ENCODE results near the gene RYR2.

Gene RYR2

DNA sequence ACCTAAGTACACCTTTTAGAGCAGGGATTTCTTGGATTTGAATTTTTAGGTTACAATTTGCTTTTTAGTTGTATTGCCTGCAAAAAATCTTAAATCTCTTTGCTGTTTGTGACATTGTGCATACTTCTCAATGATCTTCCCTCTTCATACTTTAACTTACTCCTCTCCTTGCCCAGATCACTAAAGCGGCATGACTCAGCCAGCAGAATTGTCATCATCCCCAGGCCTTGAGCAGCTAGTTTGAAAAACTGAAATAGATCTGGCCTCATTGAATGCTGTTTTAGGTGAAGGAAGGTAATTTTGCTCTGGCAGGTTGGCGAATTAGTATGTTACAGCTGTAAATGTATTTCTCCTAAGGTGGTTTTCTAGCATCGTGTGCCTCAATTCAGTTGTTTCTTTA, 145.9 kb downstream of the RYR2 start:
- no peak overlapping the region for H3K9ac ChIP-seq (ENCODE audit: low read depth, low read length)
- H3K36me3 ChIP-seq (ENCODE audit: control insufficient read depth, insufficient read depth, low read length): no peaks in the 10 kb centered on the region
- no peaks in the 10 kb centered on the region for H3K9me3 ChIP-seq (ENCODE audit: control insufficient read depth, insufficient read depth, low read length)
- no peaks in the 10 kb centered on the region for H3K27me3 ChIP-seq (ENCODE audit: control insufficient read depth, insufficient read depth, low read length)
- no peak overlapping the region for H3K4me3 ChIP-seq (ENCODE audit: low read depth, low read length)
- H3K4me1 ChIP-seq (ENCODE audit: control insufficient read depth, insufficient read depth, low read length): peaks cover 2% of the 10 kb centered on the region

DNA sequence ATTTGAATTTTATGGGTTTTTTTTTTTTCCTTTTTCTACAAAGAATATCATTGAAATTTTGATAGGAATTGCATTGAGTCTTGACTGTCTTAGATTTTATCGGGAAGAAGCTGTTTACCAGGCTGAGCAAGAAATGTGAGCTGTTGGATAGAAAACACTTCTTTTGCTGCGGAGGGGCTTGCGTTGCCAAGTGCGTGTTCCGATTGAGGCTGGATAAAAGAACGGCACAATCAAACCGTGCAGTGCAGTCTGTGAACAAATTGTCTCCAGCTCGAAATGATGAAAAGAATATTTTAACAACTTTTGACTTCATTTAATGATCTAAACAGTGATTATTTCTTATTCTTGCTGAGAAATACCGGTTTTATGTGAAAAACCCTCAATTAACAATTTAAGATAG, 149.4 kb downstream of the RYR2 start:
- Histone ChIP-seq H3K9ac (ENCODE audit: low read depth, low read length) (no peak overlapping the region), H3K36me3 (ENCODE audit: control insufficient read depth, insufficient read depth, low read length) (no peaks in the 10 kb centered on the region), H3K4me1 (ENCODE audit: control insufficient read depth, insufficient read depth, low read length) (no peaks in the 10 kb centered on the region), H3K4me3 (ENCODE audit: low read depth, low read length) (no peak overlapping the region), H3K27me3 (ENCODE audit: control insufficient read depth, insufficient read depth, low read length) (no peaks in the 10 kb centered on the region), H3K9me3 (ENCODE audit: control insufficient read depth, insufficient read depth, low read length) (no peaks in the 10 kb centered on the region)

DNA sequence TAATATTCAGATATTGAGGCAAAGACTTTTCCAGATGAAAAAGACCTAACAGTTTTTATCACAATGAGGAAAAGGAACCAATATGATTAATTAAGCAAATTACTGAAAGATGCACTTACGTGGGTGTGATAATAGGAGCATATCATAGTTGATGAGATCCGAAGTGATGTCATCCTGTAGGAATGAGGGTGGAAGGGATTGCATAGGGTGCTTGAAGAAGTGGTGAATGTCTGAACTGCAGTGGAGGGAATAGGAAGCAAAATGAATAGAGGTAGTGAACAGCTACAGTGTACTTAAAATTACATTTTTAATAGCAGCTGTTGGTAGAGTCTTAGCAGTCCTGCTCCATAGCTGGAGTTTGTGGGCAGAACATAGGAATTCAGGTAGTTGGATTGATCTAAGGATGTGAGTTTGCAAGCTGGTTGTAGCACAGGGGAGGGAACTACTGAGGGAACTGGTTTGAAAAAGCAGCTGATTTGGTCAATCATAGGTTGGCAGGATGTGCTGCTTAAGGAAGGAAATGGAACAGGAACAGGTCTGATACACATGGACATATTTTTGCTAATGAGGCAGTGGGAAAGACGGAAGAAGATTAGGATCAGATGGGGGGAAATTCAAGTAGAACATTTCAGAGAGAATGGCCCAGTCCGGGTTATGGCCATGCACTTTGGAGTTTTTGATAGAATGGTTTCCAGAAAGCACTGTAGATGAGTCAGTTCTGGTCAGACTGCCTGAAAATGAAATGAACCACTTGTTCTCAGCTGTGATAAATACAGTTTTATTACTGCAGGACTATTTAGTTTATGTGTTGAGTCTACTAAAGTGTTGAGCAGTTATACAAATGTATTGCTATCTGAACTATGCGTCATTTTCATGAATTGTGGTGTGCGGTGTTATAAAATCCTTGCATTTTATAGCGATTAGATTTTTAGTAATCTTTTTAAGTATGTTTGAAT, 155.8 kb downstream of the RYR2 start:
- Histone ChIP-seq H3K4me1 (ENCODE audit: control insufficient read depth, insufficient read depth, low read length) (no peaks in the 10 kb centered on the region), H3K9ac (ENCODE audit: low read depth, low read length) (no peak overlapping the region), H3K4me3 (ENCODE audit: low read depth, low read length) (no peak overlapping the region), H3K9me3 (ENCODE audit: control insufficient read depth, insufficient read depth, low read length) (no peaks in the 10 kb centered on the region), H3K27me3 (ENCODE audit: control insufficient read depth, insufficient read depth, low read length) (no peaks in the 10 kb centered on the region), H3K36me3 (ENCODE audit: control insufficient read depth, insufficient read depth, low read length) (no peaks in the 10 kb centered on the region)

DNA sequence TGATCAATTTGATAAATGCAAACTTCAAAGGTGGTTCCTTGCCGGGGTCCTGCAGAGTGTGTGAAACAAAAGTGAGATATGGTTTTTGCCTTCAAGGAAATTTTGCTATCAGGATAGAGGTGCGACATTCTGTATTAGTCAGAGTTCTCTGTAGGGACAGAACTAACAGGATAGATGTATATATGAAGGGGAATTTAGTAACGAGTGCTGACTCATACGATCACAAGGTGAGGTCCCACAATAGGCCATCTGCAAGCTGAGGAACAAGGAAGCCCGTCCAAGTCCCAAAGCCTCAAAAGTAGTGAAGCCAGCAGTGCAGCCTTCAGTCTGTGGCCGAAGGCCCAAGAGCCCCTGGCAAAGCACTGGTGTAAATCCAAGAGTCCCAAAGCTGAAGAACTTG, 157.0 kb downstream of the RYR2 start:
- Histone ChIP-seq H3K4me3 (ENCODE audit: low read depth, low read length) (no peak overlapping the region), H3K9ac (ENCODE audit: low read depth, low read length) (no peak overlapping the region), H3K9me3 (ENCODE audit: control insufficient read depth, insufficient read depth, low read length) (no peaks in the 10 kb centered on the region), H3K4me1 (ENCODE audit: control insufficient read depth, insufficient read depth, low read length) (no peaks in the 10 kb centered on the region), H3K36me3 (ENCODE audit: control insufficient read depth, insufficient read depth, low read length) (no peaks in the 10 kb centered on the region), H3K27me3 (ENCODE audit: control insufficient read depth, insufficient read depth, low read length) (no peaks in the 10 kb centered on the region)

GRCh38 chr1:237201155-237201554, 159.2 kb downstream of the RYR2 start:
- no peaks in the 10 kb centered on the region for H3K9me3 ChIP-seq (ENCODE audit: control insufficient read depth, insufficient read depth, low read length)
- no peak overlapping the region for H3K9ac ChIP-seq (ENCODE audit: low read depth, low read length)
- H3K36me3 ChIP-seq (ENCODE audit: control insufficient read depth, insufficient read depth, low read length): no peaks in the 10 kb centered on the region
- no peaks in the 10 kb centered on the region for H3K27me3 ChIP-seq (ENCODE audit: control insufficient read depth, insufficient read depth, low read length)
- no peak overlapping the region for H3K4me3 ChIP-seq (ENCODE audit: low read depth, low read length)
- H3K4me1 ChIP-seq (ENCODE audit: control insufficient read depth, insufficient read depth, low read length): no peaks in the 10 kb centered on the region

- no peaks in the 10 kb centered on the region for H3K27me3 ChIP-seq (ENCODE audit: control insufficient read depth, insufficient read depth, low read length)
- no peak overlapping the region for H3K9ac ChIP-seq (ENCODE audit: low read depth, low read length)
- H3K9me3 ChIP-seq (ENCODE audit: control insufficient read depth, insufficient read depth, low read length): no peaks in the 10 kb centered on the region
- no peaks in the 10 kb centered on the region for H3K36me3 ChIP-seq (ENCODE audit: control insufficient read depth, insufficient read depth, low read length)
- no peak overlapping the region for H3K4me3 ChIP-seq (ENCODE audit: low read depth, low read length)
- H3K4me1 ChIP-seq (ENCODE audit: control insufficient read depth, insufficient read depth, low read length): no peaks in the 10 kb centered on the region
These were observed 162.9 kb downstream of the RYR2 start for GRCh38 chr1:237204841-237205240.

GRCh38 chr1:237205400-237206064, 163.5 kb downstream of the RYR2 start:
- H3K9ac ChIP-seq (ENCODE audit: low read depth, low read length): no peak overlapping the region
- no peaks in the 10 kb centered on the region for H3K4me1 ChIP-seq (ENCODE audit: control insufficient read depth, insufficient read depth, low read length)
- no peaks in the 10 kb centered on the region for H3K9me3 ChIP-seq (ENCODE audit: control insufficient read depth, insufficient read depth, low read length)
- H3K4me3 ChIP-seq (ENCODE audit: low read depth, low read length): no peak overlapping the region
- H3K36me3 ChIP-seq (ENCODE audit: control insufficient read depth, insufficient read depth, low read length): no peaks in the 10 kb centered on the region
- H3K27me3 ChIP-seq (ENCODE audit: control insufficient read depth, insufficient read depth, low read length): no peaks in the 10 kb centered on the region

GRCh38 chr1:237206065-237206414, 164.1 kb downstream of the RYR2 start:
- H3K4me3 ChIP-seq (ENCODE audit: low read depth, low read length): no peak overlapping the region
- no peaks in the 10 kb centered on the region for H3K4me1 ChIP-seq (ENCODE audit: control insufficient read depth, insufficient read depth, low read length)
- no peaks in the 10 kb centered on the region for H3K9me3 ChIP-seq (ENCODE audit: control insufficient read depth, insufficient read depth, low read length)
- H3K36me3 ChIP-seq (ENCODE audit: control insufficient read depth, insufficient read depth, low read length): no peaks in the 10 kb centered on the region
- no peaks in the 10 kb centered on the region for H3K27me3 ChIP-seq (ENCODE audit: control insufficient read depth, insufficient read depth, low read length)
- H3K9ac ChIP-seq (ENCODE audit: low read depth, low read length): no peak overlapping the region

DNA sequence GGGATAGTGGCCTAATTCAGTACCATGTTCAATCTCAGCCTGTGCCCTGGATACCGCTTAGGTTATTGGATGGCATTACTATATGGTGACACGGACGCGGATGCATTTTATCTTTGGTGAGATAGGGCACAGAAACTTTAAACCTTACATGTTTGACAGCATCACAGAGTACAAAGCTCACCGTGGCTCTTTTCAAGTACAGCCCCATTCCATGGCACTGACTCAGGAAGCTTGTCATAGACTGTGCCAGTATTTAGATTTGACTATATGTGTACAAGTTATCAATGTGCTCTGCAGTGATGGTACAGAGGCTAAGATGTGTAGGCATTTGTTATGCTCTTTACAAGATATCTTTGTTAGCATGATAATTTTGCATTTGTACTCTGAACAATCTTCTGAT, 169.0 kb downstream of the RYR2 start:
- no peaks in the 10 kb centered on the region for H3K27me3 ChIP-seq (ENCODE audit: control insufficient read depth, insufficient read depth, low read length)
- no peaks in the 10 kb centered on the region for H3K36me3 ChIP-seq (ENCODE audit: control insufficient read depth, insufficient read depth, low read length)
- no peak overlapping the region for H3K9ac ChIP-seq (ENCODE audit: low read depth, low read length)
- no peaks in the 10 kb centered on the region for H3K9me3 ChIP-seq (ENCODE audit: control insufficient read depth, insufficient read depth, low read length)
- H3K4me3 ChIP-seq (ENCODE audit: low read depth, low read length): no peak overlapping the region
- no peaks in the 10 kb centered on the region for H3K4me1 ChIP-seq (ENCODE audit: control insufficient read depth, insufficient read depth, low read length)

DNA sequence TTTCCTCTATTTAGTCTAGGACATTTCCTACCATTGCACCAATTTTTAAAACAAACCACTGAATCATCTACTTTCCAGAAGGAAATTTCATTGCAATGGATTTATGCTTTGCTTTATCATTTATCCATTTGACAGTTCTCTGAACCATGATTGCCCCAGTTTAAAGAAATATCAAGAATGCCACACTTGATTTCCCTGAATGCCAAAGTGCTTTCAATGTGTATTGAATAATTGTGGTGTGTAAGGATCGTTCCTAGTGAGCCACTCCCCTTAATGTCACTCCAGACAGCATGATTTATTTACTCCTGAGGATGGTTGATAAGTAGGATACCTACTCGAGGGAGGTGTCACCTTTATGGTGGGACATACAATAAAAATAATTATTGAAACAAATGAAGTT, 169.6 kb downstream of the RYR2 start:
- Histone ChIP-seq H3K27me3 (ENCODE audit: control insufficient read depth, insufficient read depth, low read length) (no peaks in the 10 kb centered on the region), H3K4me3 (ENCODE audit: low read depth, low read length) (no peak overlapping the region), H3K9me3 (ENCODE audit: control insufficient read depth, insufficient read depth, low read length) (no peaks in the 10 kb centered on the region), H3K36me3 (ENCODE audit: control insufficient read depth, insufficient read depth, low read length) (no peaks in the 10 kb centered on the region), H3K9ac (ENCODE audit: low read depth, low read length) (no peak overlapping the region), H3K4me1 (ENCODE audit: control insufficient read depth, insufficient read depth, low read length) (no peaks in the 10 kb centered on the region)

DNA sequence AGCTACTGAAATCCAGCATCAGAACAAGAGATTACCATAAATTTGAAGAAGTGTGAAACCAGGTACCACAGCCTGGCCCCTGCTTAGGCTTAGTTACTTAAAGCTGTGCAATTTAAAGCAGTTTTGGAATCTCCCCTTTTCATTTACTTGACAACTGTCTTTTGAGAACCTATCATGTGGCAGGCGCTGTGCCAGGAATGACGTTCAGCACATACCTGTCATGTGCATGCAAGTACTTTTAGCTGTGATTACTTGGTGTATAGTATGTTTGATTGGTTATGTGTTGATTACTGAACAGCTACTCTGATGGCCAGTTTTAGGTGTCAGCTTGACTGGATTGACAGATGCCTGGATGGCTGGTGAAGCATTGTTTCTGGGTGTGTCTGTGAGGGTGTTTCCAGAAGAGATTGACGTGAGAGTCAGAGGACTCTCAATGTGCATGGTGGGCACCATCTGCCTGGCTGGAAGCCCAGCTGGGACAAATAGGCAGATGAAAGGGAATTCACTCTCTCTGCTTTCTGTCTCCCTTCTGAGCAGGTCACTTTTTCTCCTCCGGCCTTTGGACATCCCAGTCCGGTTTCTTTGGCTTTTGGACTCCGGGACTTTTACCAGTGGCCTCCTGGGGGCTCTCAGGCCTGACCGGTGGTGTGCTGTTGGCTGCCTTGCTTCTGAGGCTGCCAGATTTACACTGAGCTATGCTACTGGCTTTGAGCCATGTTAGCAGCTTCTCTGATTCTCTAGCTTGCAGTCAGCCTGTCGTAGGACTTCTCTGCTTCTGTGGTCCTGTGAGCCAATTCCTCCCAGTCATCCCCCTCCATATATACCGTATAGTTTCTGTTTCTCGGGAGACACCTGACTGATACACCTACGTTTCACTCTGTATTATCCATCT, 178.0 kb downstream of the RYR2 start:
- Histone ChIP-seq H3K9me3 (ENCODE audit: control insufficient read depth, insufficient read depth, low read length) (no peaks in the 10 kb centered on the region), H3K27me3 (ENCODE audit: control insufficient read depth, insufficient read depth, low read length) (no peaks in the 10 kb centered on the region), H3K36me3 (ENCODE audit: control insufficient read depth, insufficient read depth, low read length) (no peaks in the 10 kb centered on the region), H3K4me3 (ENCODE audit: low read depth, low read length) (no peak overlapping the region), H3K9ac (ENCODE audit: low read depth, low read length) (no peak overlapping the region), H3K4me1 (ENCODE audit: control insufficient read depth, insufficient read depth, low read length) (no peaks in the 10 kb centered on the region)

Data from iPS-15b (cell line).